Immature natural killer cell (primary cell): ENCODE measurements around the gene SYCP2L. TPM values are rescaled to one million over a fixed set of nuclear protein-coding genes. Genes with fewer than 3 reads are reported as not detected.
"Not testable (repeated sequence)": the region's sequence is repeated elsewhere in the genome, so short reads cannot be mapped to it uniquely, and the experiment has no call there.

Source experiments
- DNase-seq, 3 donors: peaks; one replicate each; pipeline ENCODE4 v3.0.0; 2022; ENCODE audit warnings: mixed read lengths in 1 of 3
- H3K27ac Mint-ChIP-seq, 6 donors: one replicate each; pipeline ENCODE4 v1.8.0; 2020; ENCODE audit warnings: mixed read lengths in 6 of 6, mild to moderate bottlenecking in 5 of 6, inconsistent platforms in 4 of 6, moderate library complexity in 3 of 6
- H3K27me3 Mint-ChIP-seq, 3 donors: one replicate each; pipeline ENCODE4 v1.8.0; 2020 to 2021; ENCODE audit warnings: low read depth in 3 of 3, mild to moderate bottlenecking in 3 of 3, mixed read lengths in 3 of 3, moderate library complexity in 3 of 3, inconsistent platforms in 1 of 3
- H3K36me3 Mint-ChIP-seq, 3 donors: one replicate each; pipeline ENCODE4 v1.8.0; 2020; ENCODE audit warnings: mixed read lengths in 3 of 3, inconsistent platforms in 2 of 3, mild to moderate bottlenecking in 2 of 3
- H3K4me1 Mint-ChIP-seq, 2 donors: one replicate each; pipeline ENCODE4 v1.8.0; 2020; ENCODE audit warnings: inconsistent platforms in 2 of 2, mild to moderate bottlenecking in 2 of 2, mixed read lengths in 2 of 2, moderate library complexity in 1 of 2
- H3K4me3 Mint-ChIP-seq, 5 donors: one replicate each; pipeline ENCODE4 v1.8.0; 2020; ENCODE audit warnings: mild to moderate bottlenecking in 5 of 5, mixed read lengths in 5 of 5, inconsistent platforms in 3 of 5, moderate library complexity in 3 of 5
- H3K9me3 Mint-ChIP-seq, 6 donors: one replicate each; pipeline ENCODE4 v1.8.0; 2020; ENCODE audit warnings: mild to moderate bottlenecking in 6 of 6, mixed read lengths in 6 of 6, inconsistent platforms in 4 of 6, moderate library complexity in 3 of 6
- polyA plus RNA-seq, 3 donors: library from polyadenylated mRNA; unstranded; fragments of 300-500 nt; fragmentation: Illumina TruSeq; gene quantifications; one replicate each; pipeline ENCODE4 v1.2.3, GENCODE V29; 2021

Gene SYCP2L
- under 1 TPM in 1 of 3 donors, not detected in 2; 0.09 TPM for polyA plus RNA-seq

GRCh38 chr6:10886691-10887502, at the start of gene SYCP2L:
Gene SYCP2L (plus strand): TSS chr6:10887052. CDS start chr6:10887127, 75 bp downstream.
- H3K9me3 Mint-ChIP-seq: peaks cover 0 to 9% (median 0%) of the 10 kb centered on the region in 6 donors
- H3K4me3 Mint-ChIP-seq: peak within 1 kb of the TSS in 4 of 5 donors; percentile 20 to 74 (median 36)
- H3K36me3 Mint-ChIP-seq: no peaks in the 10 kb centered on the region
- peaks cover 0 to 5% of the 10 kb centered on the region in 2 donors for H3K4me1 Mint-ChIP-seq
- peak in 1 of 3 donors; percentile 5 for DNase-seq
- H3K27ac Mint-ChIP-seq: no peak within 1 kb of the TSS
- peaks cover 4 to 37% (median 12%) of the 10 kb centered on the region in 3 donors for H3K27me3 Mint-ChIP-seq

- H3K27me3 Mint-ChIP-seq: peaks cover 24 to 50% (median 32%) of the 10 kb centered on the region in 3 donors
- peak; percentile 17 to 29 (median 17) for DNase-seq
- H3K4me3 Mint-ChIP-seq: peak overlapping the region; percentile 67 to 83 (median 77)
- H3K4me1 Mint-ChIP-seq: peaks cover 17 to 23% of the 10 kb centered on the region in 2 donors
- H3K9me3 Mint-ChIP-seq: no peaks in the 10 kb centered on the region
- peak overlapping the region in 4 of 6 donors; percentile 37 to 70 (median 52) for H3K27ac Mint-ChIP-seq
- no peaks in the 10 kb centered on the region for H3K36me3 Mint-ChIP-seq
Measured at GRCh38 chr6:10837622-10837994, 49.2 kb upstream of the SYCP2L start.

GRCh38 chr6:10837995-10838793, 48.7 kb upstream of the SYCP2L start, which contains the start of gene MAK:
Gene MAK (minus strand): TSS chr6:10838539. CDS start chr6:10830648, 7,891 bp downstream.
- DNase-seq: peak; percentile 85 to 87 (median 86)
- H3K27me3 Mint-ChIP-seq: peaks cover 24 to 50% (median 32%) of the 10 kb centered on the region in 3 donors
- H3K4me1 Mint-ChIP-seq: peaks cover 17 to 23% of the 10 kb centered on the region in 2 donors
- no peaks in the 10 kb centered on the region for H3K36me3 Mint-ChIP-seq
- peak within 1 kb of the TSS in 4 of 6 donors; percentile 48 to 70 (median 52) for H3K27ac Mint-ChIP-seq
- peak within 1 kb of the TSS; percentile 77 to 86 (median 80) for H3K4me3 Mint-ChIP-seq
- H3K9me3 Mint-ChIP-seq: no peaks in the 10 kb centered on the region

- Mint-ChIP-seq H3K27ac (peak overlapping the region in 3 of 6 donors; percentile 9 to 47 (median 40)), H3K9me3 (no peaks in the 10 kb centered on the region), H3K36me3 (no peaks in the 10 kb centered on the region), H3K4me3 (peak overlapping the region; percentile 77 to 86 (median 80)), H3K4me1 (peaks cover 17 to 23% of the 10 kb centered on the region in 2 donors), H3K27me3 (peaks cover 24 to 55% (median 35%) of the 10 kb centered on the region in 3 donors)
- no peak for DNase-seq
Measured at GRCh38 chr6:10838794-10839333, 48.0 kb upstream of the SYCP2L start.

GRCh38 chr6:10843554-10843953, 43.3 kb upstream of the SYCP2L start:
- Mint-ChIP-seq H3K36me3 (no peaks in the 10 kb centered on the region), H3K27me3 (peaks cover 11 to 37% (median 16%) of the 10 kb centered on the region in 3 donors), H3K4me3 (no peak overlapping the region), H3K27ac (no peak overlapping the region), H3K4me1 (peaks cover 6% of the 10 kb centered on the region in 2 donors), H3K9me3 (no peaks in the 10 kb centered on the region)
- DNase-seq: no peak

- H3K27ac Mint-ChIP-seq: no peak overlapping the region
- no peaks in the 10 kb centered on the region for H3K4me1 Mint-ChIP-seq
- DNase-seq: no peak
- no peaks in the 10 kb centered on the region for H3K36me3 Mint-ChIP-seq
- peaks cover 2 to 19% (median 5%) of the 10 kb centered on the region in 3 donors for H3K27me3 Mint-ChIP-seq
- H3K4me3 Mint-ChIP-seq: no peak overlapping the region
- peaks cover 0 to 3% (median 0%) of the 10 kb centered on the region in 6 donors for H3K9me3 Mint-ChIP-seq
Measured at GRCh38 chr6:10847684-10848083, 39.2 kb upstream of the SYCP2L start.

GRCh38 chr6:10849901-10850300, 37.0 kb upstream of the SYCP2L start:
- Mint-ChIP-seq H3K36me3 (peaks cover 0 to 7% (median 0%) of the 10 kb centered on the region in 3 donors), H3K4me1 (no peaks in the 10 kb centered on the region), H3K9me3 (peaks cover 11 to 16% (median 15%) of the 10 kb centered on the region in 6 donors), H3K27me3 (peaks cover 1 to 7% (median 2%) of the 10 kb centered on the region in 3 donors), H3K4me3 (no peak overlapping the region), H3K27ac (no peak overlapping the region)
- DNase-seq: no peak

GRCh38 chr6:10850728-10851127, 36.1 kb upstream of the SYCP2L start:
- no peaks in the 10 kb centered on the region for H3K4me1 Mint-ChIP-seq
- H3K9me3 Mint-ChIP-seq: peaks cover 11 to 18% (median 16%) of the 10 kb centered on the region in 6 donors
- peaks cover 0 to 7% (median 0%) of the 10 kb centered on the region in 3 donors for H3K36me3 Mint-ChIP-seq
- no peak overlapping the region for H3K27ac Mint-ChIP-seq
- H3K4me3 Mint-ChIP-seq: no peak overlapping the region
- H3K27me3 Mint-ChIP-seq: peaks cover 1 to 4% (median 2%) of the 10 kb centered on the region in 3 donors
- no peak for DNase-seq

- Mint-ChIP-seq H3K27ac (no peak overlapping the region), H3K36me3 (peaks cover 0 to 7% (median 0%) of the 10 kb centered on the region in 3 donors), H3K4me3 (no peak overlapping the region), H3K27me3 (peaks cover 1 to 2% (median 2%) of the 10 kb centered on the region in 3 donors), H3K9me3 (peaks cover 11 to 18% (median 16%) of the 10 kb centered on the region in 6 donors), H3K4me1 (no peaks in the 10 kb centered on the region)
- DNase-seq: no peak
Measured at GRCh38 chr6:10852361-10852960, 34.4 kb upstream of the SYCP2L start.

- not testable (repeated sequence) for H3K27me3 Mint-ChIP-seq, H3K36me3 Mint-ChIP-seq, H3K4me3 Mint-ChIP-seq, DNase-seq, H3K27ac Mint-ChIP-seq, H3K4me1 Mint-ChIP-seq
- peaks cover 11 to 18% (median 16%) of the 10 kb centered on the region in 6 donors for H3K9me3 Mint-ChIP-seq
Measured at GRCh38 chr6:10853849-10854300, 33.0 kb upstream of the SYCP2L start.

- Mint-ChIP-seq H3K27ac (no peak overlapping the region), H3K4me1 (no peaks in the 10 kb centered on the region), H3K4me3 (no peak overlapping the region), H3K27me3 (peaks cover 1 to 2% (median 2%) of the 10 kb centered on the region in 3 donors), H3K36me3 (peaks cover 0 to 7% (median 0%) of the 10 kb centered on the region in 3 donors), H3K9me3 (peaks cover 11 to 18% (median 16%) of the 10 kb centered on the region in 6 donors)
- DNase-seq: no peak
Measured at GRCh38 chr6:10854922-10855632, 31.8 kb upstream of the SYCP2L start.

GRCh38 chr6:10857259-10857658, 29.6 kb upstream of the SYCP2L start:
- Mint-ChIP-seq H3K4me3 (no peak overlapping the region), H3K4me1 (no peaks in the 10 kb centered on the region), H3K27me3 (peaks cover 0 to 5% (median 0%) of the 10 kb centered on the region in 3 donors), H3K9me3 (peaks cover 11 to 18% (median 16%) of the 10 kb centered on the region in 6 donors), H3K27ac (no peak overlapping the region), H3K36me3 (peaks cover 0 to 7% (median 0%) of the 10 kb centered on the region in 3 donors)
- no peak for DNase-seq
